H9 (cell line): ENCODE data around the gene ABCC4. TPM values are rescaled to one million over a fixed set of nuclear protein-coding genes. Genes with fewer than 3 reads are reported as not detected.

ENCODE experiments used
- DNase-seq: peaks from one replicate; pipeline ENCODE4 v3.0.0-alpha.2; 2017
- H2AFZ ChIP-seq: one replicate; pipeline ENCODE4 v1.6.1; 2013; ENCODE audit warnings: mild to moderate bottlenecking, low read length, control low read depth, moderate library complexity
- H2AK5ac ChIP-seq: 2 replicates; pipeline ENCODE4 v1.6.1; 2013; ENCODE audit warnings: low read length, control low read depth, mixed read lengths; ENCODE audit not compliant: insufficient read length
- H2BK120ac ChIP-seq: one replicate; pipeline ENCODE4 v1.6.1; 2013; ENCODE audit warnings: low read depth, mild to moderate bottlenecking, low read length, control low read depth, inconsistent platforms; ENCODE audit not compliant: poor library complexity, severe bottlenecking
- H2BK12ac ChIP-seq: 2 replicates; pipeline ENCODE4 v1.6.1; 2013; ENCODE audit warnings: low read length, control low read depth, mixed read lengths, low read depth; ENCODE audit not compliant: insufficient read length
- H2BK15ac ChIP-seq: 2 replicates; pipeline ENCODE4 v1.6.1; 2013; ENCODE audit warnings: low read depth, low read length, control low read depth
- H2BK20ac ChIP-seq: one replicate; pipeline ENCODE4 v1.6.1; 2013; ENCODE audit warnings: low read depth, mild to moderate bottlenecking, low read length, control low read depth, inconsistent platforms; ENCODE audit not compliant: poor library complexity, severe bottlenecking
- H2BK5ac ChIP-seq: 2 replicates; pipeline ENCODE4 v1.6.1; 2013; ENCODE audit warnings: low read length, control low read depth, mixed read lengths; ENCODE audit not compliant: insufficient read length
- H3K14ac ChIP-seq: 2 replicates; pipeline ENCODE4 v1.6.1; 2013; ENCODE audit warnings: low read length, control low read depth; ENCODE audit not compliant: insufficient read depth
- H3K18ac ChIP-seq: 2 replicates; pipeline ENCODE4 v1.6.1; 2013; ENCODE audit warnings: low read depth, mild to moderate bottlenecking, mixed read lengths, low read length, control low read depth; ENCODE audit not compliant: insufficient read length
- H3K23ac ChIP-seq: 2 replicates; pipeline ENCODE4 v1.6.1; 2013; ENCODE audit warnings: low read length, control low read depth, mixed read lengths, low read depth; ENCODE audit not compliant: insufficient read length
- H3K23me2 ChIP-seq: 2 replicates; pipeline ENCODE4 v1.6.1; 2013; ENCODE audit warnings: low read depth, mild to moderate bottlenecking, mixed read lengths, low read length, control low read depth; ENCODE audit not compliant: insufficient read length, poor library complexity, severe bottlenecking
- H3K27ac ChIP-seq: 2 replicates; pipeline ENCODE4 v1.5.1; 2013; ENCODE audit warnings: low read length, control low read depth, mixed read lengths, low read depth; ENCODE audit not compliant: insufficient read length
- H3K27me3 ChIP-seq: 2 replicates; pipeline ENCODE4 v1.6.1; 2013; ENCODE audit warnings: low read length, control low read depth, inconsistent platforms; ENCODE audit not compliant: insufficient read depth
- H3K4ac ChIP-seq: 2 replicates; pipeline ENCODE4 v1.6.1; 2013; ENCODE audit warnings: low read depth, mild to moderate bottlenecking, control low read depth, inconsistent platforms, low read length, moderate library complexity
- H3K4me1 ChIP-seq: 2 replicates; pipeline ENCODE4 v1.6.1; 2013; ENCODE audit warnings: low read length, control low read depth, inconsistent platforms; ENCODE audit not compliant: insufficient read depth
- H3K4me2 ChIP-seq: 2 replicates; pipeline ENCODE4 v1.6.1; 2013; ENCODE audit warnings: low read length, control low read depth, mixed read lengths; ENCODE audit not compliant: insufficient read length, insufficient read depth
- H3K56ac ChIP-seq: 2 replicates; pipeline ENCODE4 v1.6.1; 2013; ENCODE audit warnings: low read depth, mild to moderate bottlenecking, mixed read lengths, low read length, control low read depth; ENCODE audit not compliant: insufficient read length
- H3K79me1 ChIP-seq: 2 replicates; pipeline ENCODE4 v1.6.1; 2013; ENCODE audit warnings: low read depth, mild to moderate bottlenecking, moderate library complexity, low read length, control low read depth, inconsistent platforms; ENCODE audit not compliant: insufficient read depth, poor library complexity, severe bottlenecking
- H3K79me2 ChIP-seq: 2 replicates; pipeline ENCODE4 v1.6.1; 2013; ENCODE audit warnings: low read length, control low read depth, inconsistent platforms; ENCODE audit not compliant: insufficient read depth
- H3K9ac ChIP-seq: 2 replicates; pipeline ENCODE4 v1.6.1; 2013; ENCODE audit warnings: low read length, control low read depth, mixed read lengths; ENCODE audit not compliant: insufficient read length; ENCODE audit errors: extremely low read depth
- H3K9me3 ChIP-seq: one replicate; pipeline ENCODE4 v1.6.1; 2013; ENCODE audit warnings: low read depth, low read length, inconsistent platforms; ENCODE audit not compliant: control insufficient read depth
- H3T11ph ChIP-seq: one replicate; pipeline ENCODE4 v1.6.1; 2013; ENCODE audit warnings: mild to moderate bottlenecking, low read length, control low read depth, inconsistent platforms
- H4K20me1 ChIP-seq: one replicate; pipeline ENCODE4 v1.6.1; 2013; ENCODE audit not compliant: control insufficient read depth, insufficient read length, insufficient read depth
- H4K5ac ChIP-seq: 2 replicates; pipeline ENCODE4 v1.6.1; 2013; ENCODE audit warnings: low read depth, mild to moderate bottlenecking, mixed read lengths, low read length, control low read depth; ENCODE audit not compliant: insufficient read length
- H4K8ac ChIP-seq: replicated peaks from 2 replicates; pipeline ENCODE4 v1.6.1; 2013; ENCODE audit warnings: low read length, control low read depth, mixed read lengths, low read depth; ENCODE audit not compliant: insufficient read length
- H4K91ac ChIP-seq: 2 replicates; pipeline ENCODE4 v1.6.1; 2013; ENCODE audit warnings: low read depth, mild to moderate bottlenecking, moderate library complexity, mixed read lengths, low read length, control low read depth; ENCODE audit not compliant: insufficient read length
- H3K27ac Mint-ChIP-seq, 3 experiments: 2 replicates in 2 of 3; 3 replicates in 1 of 3; pipeline ENCODE4 v1.8.0; 2020 to 2021; ENCODE audit warnings: mixed read lengths in 3 of 3, mild to moderate bottlenecking in 1 of 3, moderate library complexity in 1 of 3
- H3K27me3 Mint-ChIP-seq: 2 replicates; pipeline ENCODE4 v1.8.0; 2021; ENCODE audit warnings: low read depth, mild to moderate bottlenecking, moderate library complexity, mixed read lengths
- H3K36me3 Mint-ChIP-seq, 3 experiments: 2 replicates in 2 of 3; 3 replicates in 1 of 3; pipeline ENCODE4 v1.8.0; 2020 to 2021; ENCODE audit warnings: low read depth in 3 of 3, mixed read lengths in 3 of 3; ENCODE audit not compliant: insufficient read depth in 1 of 3
- H3K4me1 Mint-ChIP-seq, 2 experiments: 2 replicates each; pipeline ENCODE4 v1.8.0; 2020; ENCODE audit warnings: mixed read lengths in 2 of 2
- H3K4me3 Mint-ChIP-seq, 2 experiments: 2 replicates in 1 of 2; 3 replicates in 1 of 2; pipeline ENCODE4 v1.8.0; 2020 to 2021; ENCODE audit warnings: mild to moderate bottlenecking in 2 of 2, mixed read lengths in 2 of 2, moderate library complexity in 1 of 2
- H3K9me3 Mint-ChIP-seq, 2 experiments: 2 replicates in 1 of 2; 3 replicates in 1 of 2; pipeline ENCODE4 v1.8.0; 2020; ENCODE audit warnings: mild to moderate bottlenecking in 2 of 2, mixed read lengths in 2 of 2, moderate library complexity in 1 of 2
- CTCF ChIP-seq: fragments of 200-600 bp; sonication (generic); conservative IDR thresholded peaks from 3 replicates; pipeline ENCODE4 v1.8.0; 2021; ENCODE audit warnings: antibody characterized with exemption, mild to moderate bottlenecking
- WGBS: extraction: QIAGEN DNeasy Blood & Tissue Kit; methylation state at CpG from one replicate; pipeline ENCODE4 v1.1.7; 2013; ENCODE audit warnings: missing lambda C conversion rate, low lambda C conversion rate, mixed read lengths; ENCODE audit not compliant: insufficient read length; ENCODE audit errors: extremely low coverage; 5-methylcytosine and 5-hydroxymethylcytosine counted together
- total RNA-seq: library from RNA; stranded (reverse); gene quantifications from 2 replicates; pipeline ENCODE4 v1.2.1, GENCODE V29; 2021

The ABCC4 gene
- total RNA-seq, 1 experiment from 2014 or later = 5.9 TPM

- no peak overlapping the region for H3K9ac ChIP-seq
- H2BK120ac ChIP-seq = no peak overlapping the region
- no peak overlapping the region for H4K5ac ChIP-seq
- no peak overlapping the region for H2BK12ac ChIP-seq
- TF ChIP-seq CTCF = no peak
- no peak overlapping the region for H3K27ac Mint-ChIP-seq
- no peaks in the 10 kb centered on the region for H3K27me3 Mint-ChIP-seq
- no peak overlapping the region for H2BK5ac ChIP-seq
- H3K9me3 ChIP-seq = no peaks in the 10 kb centered on the region
- no CpG with 5 or more reads among the region's 1 CpG for WGBS
- H2BK20ac ChIP-seq = no peak overlapping the region
- no peaks in the 10 kb centered on the region for H3K23me2 ChIP-seq
- no peak overlapping the region for H3K4me2 ChIP-seq
- no peak for DNase-seq
- H2AK5ac ChIP-seq = no peak overlapping the region
- no peak overlapping the region for H3K18ac ChIP-seq
- H3K4me1 Mint-ChIP-seq = no peaks in the 10 kb centered on the region
- no peak overlapping the region for H3K27ac ChIP-seq
- no peaks in the 10 kb centered on the region for H3K79me1 ChIP-seq
- no peaks in the 10 kb centered on the region for H3K4me1 ChIP-seq
- no peak overlapping the region for H3K4ac ChIP-seq
- no peak overlapping the region for H2BK15ac ChIP-seq
- H3K27me3 ChIP-seq = no peaks in the 10 kb centered on the region
- no peaks in the 10 kb centered on the region for H3K9me3 Mint-ChIP-seq
- H4K20me1 ChIP-seq = no peaks in the 10 kb centered on the region
- H3K4me3 Mint-ChIP-seq = no peak overlapping the region
- H3K79me2 ChIP-seq = no peaks in the 10 kb centered on the region
- no peak overlapping the region for H4K91ac ChIP-seq
- no peak overlapping the region for H2AFZ ChIP-seq
- no peak overlapping the region for H3K23ac ChIP-seq
- no peak overlapping the region for H3K14ac ChIP-seq
- no peak overlapping the region for H3T11ph ChIP-seq
- H3K36me3 Mint-ChIP-seq = no peaks in the 10 kb centered on the region
- H3K56ac ChIP-seq = no peak overlapping the region
- no peak overlapping the region for H4K8ac ChIP-seq
These were observed 251.5 kb downstream of the ABCC4 start for GRCh38 chr13:95049772-95050171.
